ENCODE results near the gene RPL28.

The RPL28 gene

GRCh38 chr19:55344444-55344843, 41.3 kb upstream of the RPL28 start:
- Histone ChIP-seq H3K27ac (ENCODE audit: low read depth, low read length) (no peak overlapping the region), H3K79me1 (ENCODE audit: low read length) (peaks cover 22% of the 10 kb centered on the region), H2AFZ (ENCODE audit: insufficient read depth, low read length, poor library complexity) (no peak overlapping the region), H3K18ac (ENCODE audit: low read length) (peak overlapping the region; percentile 80), H3K27me3 (ENCODE audit: insufficient read depth, low read length) (no peaks in the 10 kb centered on the region), H3K9me3 (ENCODE audit: insufficient read depth, low read depth, low read length) (no peaks in the 10 kb centered on the region), H2BK120ac (ENCODE audit: insufficient read depth, low read length, poor library complexity) (peak overlapping the region; percentile 83), H3K4me1 (ENCODE audit: control insufficient read depth in 1 of 2, insufficient read depth in 2 of 2, low read length in 2 of 2) (peaks cover 13 to 28% of the 10 kb centered on the region in 2 experiments), H2BK5ac (ENCODE audit: low read depth, low read length, poor library complexity) (peak overlapping the region; percentile 58), H3K4ac (ENCODE audit: low read depth, low read length) (peak overlapping the region; percentile 44), H4K12ac (ENCODE audit: low read depth, low read length) (peak overlapping the region; percentile 22), H3K79me2 (ENCODE audit: control insufficient read depth, insufficient read depth, low read length, poor library complexity) (peaks cover 7% of the 10 kb centered on the region), H3K4me2 (ENCODE audit: low read length) (no peak overlapping the region), H3K4me3 (ENCODE audit: low read depth, low read length) (no peak overlapping the region), H3K9ac (ENCODE audit: low read length) (peak overlapping the region; percentile 14), H3K23ac (ENCODE audit: low read length) (no peak overlapping the region), H4K91ac (ENCODE audit: low read depth, low read length) (peak overlapping the region; percentile 78), H3K36me3 (ENCODE audit: control insufficient read depth in 1 of 2, insufficient read depth in 2 of 2, low read length in 2 of 2) (peaks cover 47 to 59% of the 10 kb centered on the region in 2 experiments), H2AK5ac (ENCODE audit: low read length) (peak overlapping the region; percentile 44), H2BK12ac (ENCODE audit: low read length) (peak overlapping the region; percentile 6), H4K8ac (ENCODE audit: low read depth, low read length) (peak overlapping the region; percentile 44), H3K14ac (ENCODE audit: low read length) (peak overlapping the region; percentile 55)
- DNase-seq = peak in 1 of 2 donors; percentile 36
- no CpG with 5 or more reads among the region's 9 CpGs for WGBS (ENCODE audit: extremely low coverage, insufficient coverage, insufficient read length)

DNA sequence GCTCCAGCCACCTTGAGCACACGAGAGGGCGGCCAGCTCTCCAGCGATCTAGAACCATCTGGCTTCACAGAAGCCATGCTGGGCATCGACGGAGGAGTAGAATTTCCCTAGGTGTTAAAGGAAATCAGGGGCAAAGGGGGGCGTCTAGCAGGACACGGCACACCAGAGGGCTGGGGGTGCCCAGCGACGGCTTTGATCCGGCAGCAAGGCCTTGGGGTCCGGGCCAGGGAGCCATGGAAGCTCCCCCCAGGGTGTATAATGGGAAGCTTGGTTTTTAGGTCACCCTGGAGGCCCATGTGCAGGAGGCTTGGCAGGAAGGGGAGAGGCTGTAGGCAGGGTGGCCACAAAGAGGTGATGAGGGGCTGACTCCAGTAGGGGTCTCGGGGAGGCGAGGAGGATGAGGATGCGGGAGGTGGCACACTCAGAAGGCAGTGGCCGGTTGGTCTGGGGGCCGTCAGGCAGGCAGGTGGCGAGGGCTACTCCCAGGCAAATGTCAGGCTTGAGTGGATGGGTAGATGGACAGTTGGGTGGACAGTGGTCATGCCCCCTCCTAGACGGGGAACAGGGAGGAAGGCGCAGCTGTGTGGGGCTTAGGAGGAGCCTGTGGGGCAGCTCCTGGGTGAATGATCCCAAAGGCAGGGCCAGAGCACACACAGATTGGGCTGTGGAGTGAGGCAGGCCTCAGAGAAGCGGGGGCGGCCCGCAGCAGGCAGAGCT, 40.5 kb upstream of the RPL28 start:
- peak overlapping the region; percentile 24 for H4K8ac ChIP-seq (ENCODE audit: low read depth, low read length)
- peak overlapping the region; percentile 78 for H4K91ac ChIP-seq (ENCODE audit: low read depth, low read length)
- H3K27ac ChIP-seq (ENCODE audit: low read depth, low read length) = no peak overlapping the region
- H3K79me2 ChIP-seq (ENCODE audit: control insufficient read depth, insufficient read depth, low read length, poor library complexity) = peaks cover 3% of the 10 kb centered on the region
- no peak overlapping the region for H2AFZ ChIP-seq (ENCODE audit: insufficient read depth, low read length, poor library complexity)
- H3K18ac ChIP-seq (ENCODE audit: low read length) = peak overlapping the region; percentile 24
- peak overlapping the region; percentile 65 for H2BK120ac ChIP-seq (ENCODE audit: insufficient read depth, low read length, poor library complexity)
- H3K14ac ChIP-seq (ENCODE audit: low read length) = peak overlapping the region; percentile 27
- H3K4me2 ChIP-seq (ENCODE audit: low read length) = no peak overlapping the region
- no peak overlapping the region for H3K4me3 ChIP-seq (ENCODE audit: low read depth, low read length)
- H2BK5ac ChIP-seq (ENCODE audit: low read depth, low read length, poor library complexity) = peak overlapping the region; percentile 58
- WGBS (ENCODE audit: extremely low coverage, insufficient coverage, insufficient read length) = no CpG with 5 or more reads among the region's 22 CpGs
- H3K4me1 ChIP-seq (ENCODE audit: control insufficient read depth in 1 of 2, insufficient read depth in 2 of 2, low read length in 2 of 2) = peaks cover 13 to 25% of the 10 kb centered on the region in 2 experiments
- H3K36me3 ChIP-seq (ENCODE audit: control insufficient read depth in 1 of 2, insufficient read depth in 2 of 2, low read length in 2 of 2) = peaks cover 47 to 60% of the 10 kb centered on the region in 2 experiments
- no peak for DNase-seq
- H3K9me3 ChIP-seq (ENCODE audit: insufficient read depth, low read depth, low read length) = no peaks in the 10 kb centered on the region
- no peaks in the 10 kb centered on the region for H3K27me3 ChIP-seq (ENCODE audit: insufficient read depth, low read length)
- peak overlapping the region; percentile 51 for H2BK12ac ChIP-seq (ENCODE audit: low read length)
- peak overlapping the region; percentile 53 for H3K4ac ChIP-seq (ENCODE audit: low read depth, low read length)
- H3K9ac ChIP-seq (ENCODE audit: low read length) = no peak overlapping the region
- peaks cover 19% of the 10 kb centered on the region for H3K79me1 ChIP-seq (ENCODE audit: low read length)
- peak overlapping the region; percentile 22 for H4K12ac ChIP-seq (ENCODE audit: low read depth, low read length)
- peak overlapping the region; percentile 13 for H2AK5ac ChIP-seq (ENCODE audit: low read length)
- H3K23ac ChIP-seq (ENCODE audit: low read length) = no peak overlapping the region

- WGBS (ENCODE audit: extremely low coverage, insufficient coverage, insufficient read length) = no CpG with 5 or more reads among the region's 43 CpGs
- Histone ChIP-seq H3K9ac (ENCODE audit: low read length) (no peak overlapping the region), H3K27ac (ENCODE audit: low read depth, low read length) (no peak overlapping the region), H3K4me3 (ENCODE audit: low read depth, low read length) (no peak overlapping the region), H3K4me1 (ENCODE audit: control insufficient read depth in 1 of 2, insufficient read depth in 2 of 2, low read length in 2 of 2) (peaks cover 10 to 23% of the 10 kb centered on the region in 2 experiments), H3K9me3 (ENCODE audit: insufficient read depth, low read depth, low read length) (no peaks in the 10 kb centered on the region), H3K79me1 (ENCODE audit: low read length) (peaks cover 12% of the 10 kb centered on the region), H3K36me3 (ENCODE audit: control insufficient read depth in 1 of 2, insufficient read depth in 2 of 2, low read length in 2 of 2) (peaks cover 47 to 60% of the 10 kb centered on the region in 2 experiments), H2BK12ac (ENCODE audit: low read length) (no peak overlapping the region), H3K4ac (ENCODE audit: low read depth, low read length) (no peak overlapping the region), H3K14ac (ENCODE audit: low read length) (no peak overlapping the region), H2AFZ (ENCODE audit: insufficient read depth, low read length, poor library complexity) (no peak overlapping the region), H4K12ac (ENCODE audit: low read depth, low read length) (no peak overlapping the region), H2BK5ac (ENCODE audit: low read depth, low read length, poor library complexity) (no peak overlapping the region), H3K27me3 (ENCODE audit: insufficient read depth, low read length) (no peaks in the 10 kb centered on the region), H3K4me2 (ENCODE audit: low read length) (no peak overlapping the region), H2BK120ac (ENCODE audit: insufficient read depth, low read length, poor library complexity) (peak overlapping the region; percentile 65), H3K18ac (ENCODE audit: low read length) (no peak overlapping the region), H3K79me2 (ENCODE audit: control insufficient read depth, insufficient read depth, low read length, poor library complexity) (no peaks in the 10 kb centered on the region), H2AK5ac (ENCODE audit: low read length) (no peak overlapping the region), H4K8ac (ENCODE audit: low read depth, low read length) (no peak overlapping the region), H3K23ac (ENCODE audit: low read length) (no peak overlapping the region), H4K91ac (ENCODE audit: low read depth, low read length) (no peak overlapping the region)
- DNase-seq = no peak
These were observed 39.7 kb upstream of the RPL28 start for GRCh38 chr19:55345818-55346724.

GRCh38 chr19:55346725-55347441, 38.8 kb upstream of the RPL28 start:
- Histone ChIP-seq H3K27ac (ENCODE audit: low read depth, low read length) (no peak overlapping the region), H4K8ac (ENCODE audit: low read depth, low read length) (no peak overlapping the region), H4K12ac (ENCODE audit: low read depth, low read length) (no peak overlapping the region), H3K4me3 (ENCODE audit: low read depth, low read length) (no peak overlapping the region), H3K18ac (ENCODE audit: low read length) (no peak overlapping the region), H3K79me2 (ENCODE audit: control insufficient read depth, insufficient read depth, low read length, poor library complexity) (no peaks in the 10 kb centered on the region), H4K91ac (ENCODE audit: low read depth, low read length) (no peak overlapping the region), H2AFZ (ENCODE audit: insufficient read depth, low read length, poor library complexity) (no peak overlapping the region), H3K4me2 (ENCODE audit: low read length) (no peak overlapping the region), H3K27me3 (ENCODE audit: insufficient read depth, low read length) (no peaks in the 10 kb centered on the region), H3K9ac (ENCODE audit: low read length) (no peak overlapping the region), H2BK12ac (ENCODE audit: low read length) (no peak overlapping the region), H3K79me1 (ENCODE audit: low read length) (peaks cover 12% of the 10 kb centered on the region), H2AK5ac (ENCODE audit: low read length) (no peak overlapping the region), H3K4ac (ENCODE audit: low read depth, low read length) (no peak overlapping the region), H3K14ac (ENCODE audit: low read length) (no peak overlapping the region), H3K23ac (ENCODE audit: low read length) (no peak overlapping the region), H2BK5ac (ENCODE audit: low read depth, low read length, poor library complexity) (no peak overlapping the region), H3K9me3 (ENCODE audit: insufficient read depth, low read depth, low read length) (no peaks in the 10 kb centered on the region), H2BK120ac (ENCODE audit: insufficient read depth, low read length, poor library complexity) (no peak overlapping the region), H3K4me1 (ENCODE audit: control insufficient read depth in 1 of 2, insufficient read depth in 2 of 2, low read length in 2 of 2) (peaks cover 5 to 17% of the 10 kb centered on the region in 2 experiments), H3K36me3 (ENCODE audit: control insufficient read depth in 1 of 2, insufficient read depth in 2 of 2, low read length in 2 of 2) (peaks cover 44 to 56% of the 10 kb centered on the region in 2 experiments)
- no peak for DNase-seq
- WGBS (ENCODE audit: extremely low coverage, insufficient coverage, insufficient read length) = no CpG with 5 or more reads among the region's 41 CpGs
